ENCODE results near the gene FAF2.

DNA sequence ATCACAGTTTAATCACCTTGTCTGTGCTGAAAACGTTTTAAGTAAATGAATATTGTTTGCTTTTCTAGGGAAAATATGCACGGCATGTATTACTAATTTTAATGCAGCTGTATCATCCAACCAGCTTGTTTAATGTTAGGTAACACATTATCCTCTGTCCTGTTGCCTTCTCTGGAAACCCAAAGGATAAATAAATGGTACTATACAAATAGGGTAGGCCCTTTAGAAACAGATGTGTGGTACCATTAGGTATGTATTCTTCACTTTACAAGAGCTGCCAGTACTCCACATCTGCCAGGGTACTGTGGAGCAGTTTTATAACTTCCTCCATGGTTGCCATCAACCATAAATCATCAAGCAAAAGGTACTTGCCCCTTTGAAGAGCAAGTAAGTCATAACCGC lies 42.9 kb downstream of the FAF2 start:
- TF ChIP-seq, protein P1, sequence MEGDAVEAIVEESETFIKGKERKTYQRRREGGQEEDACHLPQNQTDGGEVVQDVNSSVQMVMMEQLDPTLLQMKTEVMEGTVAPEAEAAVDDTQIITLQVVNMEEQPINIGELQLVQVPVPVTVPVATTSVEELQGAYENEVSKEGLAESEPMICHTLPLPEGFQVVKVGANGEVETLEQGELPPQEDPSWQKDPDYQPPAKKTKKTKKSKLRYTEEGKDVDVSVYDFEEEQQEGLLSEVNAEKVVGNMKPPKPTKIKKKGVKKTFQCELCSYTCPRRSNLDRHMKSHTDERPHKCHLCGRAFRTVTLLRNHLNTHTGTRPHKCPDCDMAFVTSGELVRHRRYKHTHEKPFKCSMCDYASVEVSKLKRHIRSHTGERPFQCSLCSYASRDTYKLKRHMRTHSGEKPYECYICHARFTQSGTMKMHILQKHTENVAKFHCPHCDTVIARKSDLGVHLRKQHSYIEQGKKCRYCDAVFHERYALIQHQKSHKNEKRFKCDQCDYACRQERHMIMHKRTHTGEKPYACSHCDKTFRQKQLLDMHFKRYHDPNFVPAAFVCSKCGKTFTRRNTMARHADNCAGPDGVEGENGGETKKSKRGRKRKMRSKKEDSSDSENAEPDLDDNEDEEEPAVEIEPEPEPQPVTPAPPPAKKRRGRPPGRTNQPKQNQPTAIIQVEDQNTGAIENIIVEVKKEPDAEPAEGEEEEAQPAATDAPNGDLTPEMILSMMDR (conservative IDR thresholded peaks at IDR 0.05; ENCODE audit: low read depth, low read length): no peak
- no peak for TF ChIP-seq EZH2 (IDR thresholded peaks at IDR 0.05; ENCODE audit: borderline replicate concordance, low read depth, low read length, poor library complexity, severe bottlenecking)

All from A673 (cell line).